K562 (cell line): ENCODE results near the gene C13orf46. TPM values are rescaled to one million over a fixed set of nuclear protein-coding genes. Genes with fewer than 3 reads are reported as not detected.

Experiments
- ATAC-seq: fragments of 200-7000 bp; cut with Tn5 transposase; 3 replicates; pipeline ENCODE4 v1.9.1; 2020; ENCODE audit warnings: moderate library complexity
- BruUV-seq: library from RNA; stranded (reverse); fragments of 400-500 nt; replicated peaks from 2 replicates; lab custom pipeline; 2021; lab: Mats Ljungman, UMichigan
- CTCF ChIA-PET: fragments of 300-600 bp; formaldehyde crosslinking; extraction: SDS; loops from one replicate; lab custom pipeline; 2021; ENCODE audit warnings: low intra/inter-chr PET ratio; lab: Yijun Ruan, JAX
- POLR2A ChIA-PET: fragments of 300-600, 350-650 bp; sonication (Branson Sonifier 250); formaldehyde crosslinking; extraction: SDS; loops from one replicate; lab custom pipeline; 2021; ENCODE audit warnings: antibody characterized with exemption, inconsistent platforms; lab: Yijun Ruan, JAX
- DNase-seq, 4 experiments: peaks; one replicate each; pipeline versions ENCODE4 v3.0.0 to v3.0.0-alpha.2; 2011 to 2018; ENCODE audit warnings: low spot score in 3 of 4, mixed read lengths in 3 of 4; ENCODE audit errors: extremely low read depth in 1 of 4
- FAIRE-seq: peaks from 2 replicates; lab custom pipeline; 2011; peaks lifted over from hg19 to GRCh38; lab: Jason Lieb, UNC
- H2AFZ ChIP-seq: 2 replicates; pipeline ENCODE4 v1.6.0; 2011; ENCODE audit warnings: low read depth, low read length, control low read depth, inconsistent platforms
- H3K27ac ChIP-seq: fragments of 200-600 bp; 3 replicates; pipeline ENCODE4 v1.8.0; 2011; ENCODE audit warnings: low read depth, mild to moderate bottlenecking, control low read depth, inconsistent platforms, low read length, moderate library complexity, mixed read lengths; ENCODE audit errors: extremely low read depth
- H3K27me3 ChIP-seq, 2 experiments: fragments of 300-600 bp in 1 of 2; 2 replicates in 1 of 2; 3 replicates in 1 of 2; pipeline versions ENCODE4 v1.6.0 to v1.8.0; 2011; ENCODE audit warnings: inconsistent platforms in 2 of 2, low read length in 2 of 2, mild to moderate bottlenecking in 1 of 2, mixed read lengths in 1 of 2, moderate library complexity in 1 of 2; ENCODE audit not compliant: control insufficient read depth in 2 of 2, insufficient read depth in 2 of 2
- H3K36me3 ChIP-seq: fragments of 300-600 bp; 3 replicates; pipeline ENCODE4 v1.8.0; 2011; ENCODE audit warnings: mild to moderate bottlenecking, low read length, inconsistent platforms; ENCODE audit not compliant: control insufficient read depth, insufficient read depth
- H3K4me1 ChIP-seq, 2 experiments: fragments of 200-600 bp in 1 of 2; replicated peaks in 1 of 2; 2 replicates in 1 of 2; 3 replicates in 1 of 2; pipeline versions ENCODE4 v1.5.1 to v1.8.0; 2011; ENCODE audit warnings: inconsistent platforms in 2 of 2, low read length in 2 of 2, mild to moderate bottlenecking in 1 of 2, mixed read lengths in 1 of 2, moderate library complexity in 1 of 2; ENCODE audit not compliant: control insufficient read depth in 2 of 2, insufficient read depth in 2 of 2
- H3K4me2 ChIP-seq: 2 replicates; pipeline ENCODE4 v1.6.1; 2011; ENCODE audit warnings: low read length, control low read depth, inconsistent platforms, mixed read lengths; ENCODE audit not compliant: insufficient read depth
- H3K4me3 ChIP-seq: fragments of 200-600 bp; sonication (generic), shearing (Covaris generic); 2 replicates; pipeline ENCODE4 v1.5.1; 2016; ENCODE audit warnings: control low read depth, inconsistent platforms
- H3K79me2 ChIP-seq: fragments of 200-600 bp; 3 replicates; pipeline ENCODE4 v1.8.0; 2011; ENCODE audit warnings: low read length, inconsistent platforms; ENCODE audit not compliant: control insufficient read depth, insufficient read depth
- H3K9ac ChIP-seq, 2 experiments: 2 replicates each; pipeline versions ENCODE4 v1.6.0 to v1.6.1; 2011; ENCODE audit warnings: low read depth in 2 of 2, low read length in 2 of 2, control low read depth in 1 of 2, inconsistent platforms in 1 of 2, mild to moderate bottlenecking in 1 of 2, mixed read lengths in 1 of 2; ENCODE audit not compliant: insufficient read depth in 1 of 2
- H3K9me1 ChIP-seq: one replicate; pipeline ENCODE4 v1.6.0; 2011; ENCODE audit warnings: inconsistent platforms, mild to moderate bottlenecking, low read length, moderate library complexity; ENCODE audit not compliant: control insufficient read depth, insufficient read depth
- H3K9me3 ChIP-seq: replicated peaks from 2 replicates; pipeline ENCODE4 v1.5.1; 2011; ENCODE audit warnings: low read depth, low read length, inconsistent platforms; ENCODE audit not compliant: control insufficient read depth, insufficient read depth
- H4K20me1 ChIP-seq: replicated peaks from 2 replicates; pipeline ENCODE4 v1.6.1; 2011; ENCODE audit warnings: low read length, inconsistent platforms, mixed read lengths; ENCODE audit not compliant: control insufficient read depth, insufficient read depth
- EWSR1 ChIP-seq: fragments of 450-650 bp; IDR thresholded peaks from 2 replicates; pipeline ENCODE4 v1.6.1; 2018; ENCODE audit warnings: borderline replicate concordance, mild to moderate bottlenecking, low read depth, moderate library complexity; ENCODE audit not compliant: partially characterized antibody
- KDM2B ChIP-seq: fragments of 250-450 bp; sonication (Bioruptor Pico); IDR thresholded peaks from 2 replicates; pipeline ENCODE4 v1.8.0; 2021; ENCODE audit warnings: mild to moderate bottlenecking, moderate library complexity
- PCBP1 ChIP-seq: fragments of 200-400 bp; formaldehyde crosslinking; IDR thresholded peaks from 2 replicates; pipeline ENCODE4 v1.6.1; 2018; ENCODE audit warnings: mild to moderate bottlenecking, low read depth, low read length; ENCODE audit not compliant: poor library complexity, severe bottlenecking
- PHB2 ChIP-seq: fragments of 450-650 bp; IDR thresholded peaks from 2 replicates; pipeline ENCODE4 v1.6.1; 2017; ENCODE audit warnings: low read depth
- ZNF75A ChIP-seq: fragments of 450-650 bp; formaldehyde crosslinking; IDR thresholded peaks from 2 replicates; pipeline ENCODE4 v1.4.0; 2020; ENCODE audit warnings: mild to moderate bottlenecking
- WGBS: fragments of 100-300 bp; shearing (Covaris generic); methylation state at CpG from one replicate; pipeline ENCODE4 v1.1.6; 2016; ENCODE audit warnings: low coverage, mixed read lengths; ENCODE audit not compliant: insufficient coverage; ENCODE audit errors: missing lambda C conversion rate; 5-methylcytosine and 5-hydroxymethylcytosine counted together
- in situ Hi-C: fragments of 300-500 bp; cut with MboI; formaldehyde crosslinking; loops from 4 replicates; pipeline ENCODE4 v1.15.0; 2018; ENCODE audit warnings: inconsistent platforms, mixed read lengths
- intact Hi-C: fragments of 100-400 bp; cut with micrococcal nuclease; formaldehyde crosslinking; loops from 2 replicates; pipeline ENCODE4 v1.14.2; 2022
- polyA plus RNA-seq, 8 experiments: library from polyadenylated mRNA; depleted of rRNA in 4 of 8; stranded (reverse) in 5 of 8; unstranded in 3 of 8; fragments of >200 nt; fragmentation: Nextera tagmentation in 2 of 8; fragmentation: Illumina TruSeq in 1 of 8; extraction: Ambion mirVana in 2 of 8; extraction: Trizol in 1 of 8; gene quantifications; 2 replicates each; pipeline versions ENCODE4 v1.2.1 to v1.2.3, GENCODE V29; 2011 to 2014; ENCODE audit warnings: inconsistent platforms in 1 of 8, missing spikeins in 1 of 8
- total RNA-seq, 7 experiments: library from RNA; depleted of rRNA in 6 of 7; stranded (reverse); fragments of >200 nt in 6 of 7; fragmentation: Illumina TruSeq in 2 of 7; extraction: Trizol in 2 of 7; gene quantifications; 2 replicates each; pipeline versions ENCODE4 v1.2.1 to v1.2.3, GENCODE V29; 2011 to 2021; ENCODE audit warnings: low replicate concordance in 1 of 7
- TF ChIP-seq, protein P1 (sequence below): fragments of 450-650 bp; IDR thresholded peaks from 2 replicates; pipeline ENCODE4 v1.6.1; 2017; ENCODE audit warnings: antibody characterized with exemption, mild to moderate bottlenecking
- TF ChIP-seq, protein P2 (sequence below): IDR thresholded peaks from 2 replicates; pipeline ENCODE4 v1.6.1; 2012; ENCODE audit warnings: low read depth, low read length, improper control_type of control experiment, borderline replicate concordance
- TF ChIP-seq, protein P3 (sequence below): fragments of 450-650 bp; formaldehyde crosslinking; IDR thresholded peaks from 2 replicates; pipeline ENCODE4 v1.4.0; 2022; ENCODE audit warnings: missing genetic modification characterization

C13orf46 gene
- total and polyA plus RNA-seq, 9 of the 15 experiments (the other 6 are each of a cell fraction or from before 2014, with no cell fraction given): 0.04 to 0.24 (median 0.05) TPM; not detected in 4

DNA sequence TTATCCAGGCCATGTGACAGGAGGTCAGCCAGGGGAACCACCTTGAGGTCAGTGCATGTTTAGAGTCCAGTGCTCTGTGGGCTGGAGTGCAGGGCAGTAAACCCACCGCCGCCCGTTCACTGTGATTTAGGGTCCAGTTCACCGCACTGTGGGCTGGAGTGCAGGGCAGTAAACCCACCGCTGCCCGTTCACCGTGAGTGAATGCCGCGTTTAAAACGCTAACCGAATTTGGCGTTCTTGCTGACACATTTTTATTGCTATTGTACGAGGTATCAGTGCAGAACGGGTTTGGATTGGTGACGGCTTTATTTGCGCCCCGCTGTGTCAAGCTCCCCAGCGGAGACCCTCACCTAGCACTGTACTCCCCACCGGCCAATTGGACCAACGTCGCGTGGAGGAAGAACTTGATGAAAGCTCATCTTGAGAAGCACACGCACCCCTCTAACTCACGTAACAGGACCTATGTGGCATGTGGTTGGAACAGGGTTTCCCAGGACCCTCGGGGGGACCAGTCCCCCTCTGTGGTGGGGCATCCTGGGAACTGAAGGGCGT lies 27.9 kb downstream of the C13orf46 start (continued):
- TF ChIP-seq, protein P1, sequence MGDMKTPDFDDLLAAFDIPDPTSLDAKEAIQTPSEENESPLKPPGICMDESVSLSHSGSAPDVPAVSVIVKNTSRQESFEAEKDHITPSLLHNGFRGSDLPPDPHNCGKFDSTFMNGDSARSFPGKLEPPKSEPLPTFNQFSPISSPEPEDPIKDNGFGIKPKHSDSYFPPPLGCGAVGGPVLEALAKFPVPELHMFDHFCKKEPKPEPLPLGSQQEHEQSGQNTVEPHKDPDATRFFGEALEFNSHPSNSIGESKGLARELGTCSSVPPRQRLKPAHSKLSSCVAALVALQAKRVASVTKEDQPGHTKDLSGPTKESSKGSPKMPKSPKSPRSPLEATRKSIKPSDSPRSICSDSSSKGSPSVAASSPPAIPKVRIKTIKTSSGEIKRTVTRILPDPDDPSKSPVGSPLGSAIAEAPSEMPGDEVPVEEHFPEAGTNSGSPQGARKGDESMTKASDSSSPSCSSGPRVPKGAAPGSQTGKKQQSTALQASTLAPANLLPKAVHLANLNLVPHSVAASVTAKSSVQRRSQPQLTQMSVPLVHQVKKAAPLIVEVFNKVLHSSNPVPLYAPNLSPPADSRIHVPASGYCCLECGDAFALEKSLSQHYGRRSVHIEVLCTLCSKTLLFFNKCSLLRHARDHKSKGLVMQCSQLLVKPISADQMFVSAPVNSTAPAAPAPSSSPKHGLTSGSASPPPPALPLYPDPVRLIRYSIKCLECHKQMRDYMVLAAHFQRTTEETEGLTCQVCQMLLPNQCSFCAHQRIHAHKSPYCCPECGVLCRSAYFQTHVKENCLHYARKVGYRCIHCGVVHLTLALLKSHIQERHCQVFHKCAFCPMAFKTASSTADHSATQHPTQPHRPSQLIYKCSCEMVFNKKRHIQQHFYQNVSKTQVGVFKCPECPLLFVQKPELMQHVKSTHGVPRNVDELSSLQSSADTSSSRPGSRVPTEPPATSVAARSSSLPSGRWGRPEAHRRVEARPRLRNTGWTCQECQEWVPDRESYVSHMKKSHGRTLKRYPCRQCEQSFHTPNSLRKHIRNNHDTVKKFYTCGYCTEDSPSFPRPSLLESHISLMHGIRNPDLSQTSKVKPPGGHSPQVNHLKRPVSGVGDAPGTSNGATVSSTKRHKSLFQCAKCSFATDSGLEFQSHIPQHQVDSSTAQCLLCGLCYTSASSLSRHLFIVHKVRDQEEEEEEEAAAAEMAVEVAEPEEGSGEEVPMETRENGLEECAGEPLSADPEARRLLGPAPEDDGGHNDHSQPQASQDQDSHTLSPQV: no peak
- no peak for TF ChIP-seq PHB2
- TF ChIP-seq, all 486 proteins: peak for 0

DNA sequence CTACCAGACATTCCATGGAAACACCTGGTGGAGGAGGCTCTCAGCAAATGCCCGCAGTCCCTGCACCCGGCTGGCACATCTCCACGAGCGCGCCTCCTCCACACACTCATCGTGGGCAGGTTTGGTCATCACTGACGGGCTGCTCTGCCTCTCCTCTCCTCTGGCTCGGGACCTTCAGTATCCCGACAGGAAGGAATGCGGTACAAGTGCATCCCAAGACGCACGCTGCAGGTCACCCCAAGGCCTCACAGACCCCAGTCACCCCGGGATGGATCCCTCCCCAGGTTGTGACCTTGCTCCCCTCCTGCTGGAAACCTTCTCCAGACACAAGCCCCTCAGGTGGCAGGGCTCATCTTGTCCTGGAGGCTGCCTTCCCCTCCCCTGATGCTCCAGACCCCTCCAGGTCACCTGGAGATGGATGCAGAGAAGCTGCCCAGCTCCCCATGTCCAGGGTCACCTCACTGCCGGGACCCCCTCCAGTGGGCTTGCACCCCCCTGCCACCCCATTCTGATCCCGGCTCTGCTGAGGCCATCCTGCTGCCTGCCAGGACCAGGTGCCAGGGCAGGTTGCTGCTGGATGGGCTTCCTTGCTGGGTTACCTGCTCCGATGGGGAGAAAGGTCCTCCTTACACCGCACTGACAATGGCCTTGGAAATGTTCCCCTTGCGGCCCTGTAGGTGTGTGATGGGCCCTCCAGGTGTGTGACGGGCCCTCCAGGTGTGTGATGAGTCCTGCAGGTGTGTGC lies 29.9 kb downstream of the C13orf46 start:
- BruUV-seq: no TSS peak
- Histone ChIP-seq H2AFZ (no peak overlapping the region), H3K27ac (no peak overlapping the region), H3K4me3 (no peak overlapping the region), H3K36me3 (no peaks in the 10 kb centered on the region), H4K20me1 (no peaks in the 10 kb centered on the region), H3K4me2 (no peak overlapping the region), H3K9me3 (no peaks in the 10 kb centered on the region), H3K9ac (no peak overlapping the region), H3K4me1 (peaks cover 9 to 28% of the 10 kb centered on the region in 2 experiments; a peak in 4 of 5 replicates), H3K79me2 (no peaks in the 10 kb centered on the region), H3K9me1 (no peaks in the 10 kb centered on the region), H3K27me3 (peaks cover 2 to 47% of the 10 kb centered on the region in 2 experiments; a peak in 4 of 5 replicates)
- 32% methylated on average over 16 of the region's 19 CpGs for WGBS
- DNase-seq (no peak), ATAC-seq (no peak), FAIRE-seq (no peak)
- intact Hi-C loops: no loop called here
- CTCF ChIA-PET: no interaction called here
- in situ Hi-C loops: no loop called here
- TF ChIP-seq KDM2B (CRISPR knock-in tag) (no peak), ZNF75A (no peak), EWSR1 (no peak), PCBP1 (no peak)
- TF ChIP-seq, protein P2, sequence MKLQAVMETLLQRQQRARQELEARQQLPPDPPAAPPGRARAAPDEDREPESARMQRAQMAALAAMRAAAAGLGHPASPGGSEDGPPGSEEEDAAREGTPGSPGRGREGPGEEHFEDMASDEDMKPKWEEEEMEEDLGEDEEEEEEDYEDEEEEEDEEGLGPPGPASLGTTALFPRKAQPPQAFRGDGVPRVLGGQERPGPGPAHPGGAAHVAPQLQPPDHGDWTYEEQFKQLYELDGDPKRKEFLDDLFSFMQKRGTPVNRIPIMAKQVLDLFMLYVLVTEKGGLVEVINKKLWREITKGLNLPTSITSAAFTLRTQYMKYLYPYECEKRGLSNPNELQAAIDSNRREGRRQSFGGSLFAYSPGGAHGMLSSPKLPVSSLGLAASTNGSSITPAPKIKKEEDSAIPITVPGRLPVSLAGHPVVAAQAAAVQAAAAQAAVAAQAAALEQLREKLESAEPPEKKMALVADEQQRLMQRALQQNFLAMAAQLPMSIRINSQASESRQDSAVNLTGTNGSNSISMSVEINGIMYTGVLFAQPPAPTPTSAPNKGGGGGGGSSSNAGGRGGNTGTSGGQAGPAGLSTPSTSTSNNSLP: no peak
- TF ChIP-seq, protein P3, sequence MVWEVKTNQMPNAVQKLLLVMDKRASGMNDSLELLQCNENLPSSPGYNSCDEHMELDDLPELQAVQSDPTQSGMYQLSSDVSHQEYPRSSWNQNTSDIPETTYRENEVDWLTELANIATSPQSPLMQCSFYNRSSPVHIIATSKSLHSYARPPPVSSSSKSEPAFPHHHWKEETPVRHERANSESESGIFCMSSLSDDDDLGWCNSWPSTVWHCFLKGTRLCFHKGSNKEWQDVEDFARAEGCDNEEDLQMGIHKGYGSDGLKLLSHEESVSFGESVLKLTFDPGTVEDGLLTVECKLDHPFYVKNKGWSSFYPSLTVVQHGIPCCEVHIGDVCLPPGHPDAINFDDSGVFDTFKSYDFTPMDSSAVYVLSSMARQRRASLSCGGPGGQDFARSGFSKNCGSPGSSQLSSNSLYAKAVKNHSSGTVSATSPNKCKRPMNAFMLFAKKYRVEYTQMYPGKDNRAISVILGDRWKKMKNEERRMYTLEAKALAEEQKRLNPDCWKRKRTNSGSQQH (CRISPR knock-in tag): no peak
- POLR2A ChIA-PET: no interaction called here
